ENCODE data around the gene ABHD17B.

DNA sequence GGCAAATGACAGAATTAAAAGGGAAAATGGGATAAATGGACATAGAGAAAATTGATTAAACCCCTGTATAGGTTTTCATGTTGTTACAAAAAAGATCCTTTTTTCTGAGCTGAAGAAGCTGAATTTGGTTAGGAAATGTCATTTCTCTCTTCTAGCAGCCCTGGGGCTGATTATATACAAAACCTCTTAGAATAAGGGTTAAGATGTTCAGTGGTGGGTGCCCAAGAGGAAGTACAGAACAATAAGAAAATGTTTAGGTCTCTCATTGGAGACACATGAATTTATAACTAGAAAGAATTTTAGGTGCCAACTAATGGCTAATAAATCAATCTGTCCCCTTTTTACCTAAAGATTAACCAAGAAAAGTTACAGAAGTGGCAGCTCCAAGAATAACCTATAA, 14.2 kb downstream of the ABHD17B start:
- TF ChIP-seq, protein P1, sequence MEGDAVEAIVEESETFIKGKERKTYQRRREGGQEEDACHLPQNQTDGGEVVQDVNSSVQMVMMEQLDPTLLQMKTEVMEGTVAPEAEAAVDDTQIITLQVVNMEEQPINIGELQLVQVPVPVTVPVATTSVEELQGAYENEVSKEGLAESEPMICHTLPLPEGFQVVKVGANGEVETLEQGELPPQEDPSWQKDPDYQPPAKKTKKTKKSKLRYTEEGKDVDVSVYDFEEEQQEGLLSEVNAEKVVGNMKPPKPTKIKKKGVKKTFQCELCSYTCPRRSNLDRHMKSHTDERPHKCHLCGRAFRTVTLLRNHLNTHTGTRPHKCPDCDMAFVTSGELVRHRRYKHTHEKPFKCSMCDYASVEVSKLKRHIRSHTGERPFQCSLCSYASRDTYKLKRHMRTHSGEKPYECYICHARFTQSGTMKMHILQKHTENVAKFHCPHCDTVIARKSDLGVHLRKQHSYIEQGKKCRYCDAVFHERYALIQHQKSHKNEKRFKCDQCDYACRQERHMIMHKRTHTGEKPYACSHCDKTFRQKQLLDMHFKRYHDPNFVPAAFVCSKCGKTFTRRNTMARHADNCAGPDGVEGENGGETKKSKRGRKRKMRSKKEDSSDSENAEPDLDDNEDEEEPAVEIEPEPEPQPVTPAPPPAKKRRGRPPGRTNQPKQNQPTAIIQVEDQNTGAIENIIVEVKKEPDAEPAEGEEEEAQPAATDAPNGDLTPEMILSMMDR (conservative IDR thresholded peaks at IDR 0.05; ENCODE audit: low read length): no peak
- no peak for TF ChIP-seq EZH2phosphoT487 (IDR thresholded peaks at IDR 0.05; ENCODE audit: borderline replicate concordance)
